OCI-M2 (cell line): ENCODE results near the gene RTN4RL2.

Experiments used
- DNase-seq: peaks from one replicate; lab custom pipeline; 2025; ENCODE audit not compliant: unreplicated experiment; lab: John Stamatoyannopoulos, UW

Gene RTN4RL2

DNA sequence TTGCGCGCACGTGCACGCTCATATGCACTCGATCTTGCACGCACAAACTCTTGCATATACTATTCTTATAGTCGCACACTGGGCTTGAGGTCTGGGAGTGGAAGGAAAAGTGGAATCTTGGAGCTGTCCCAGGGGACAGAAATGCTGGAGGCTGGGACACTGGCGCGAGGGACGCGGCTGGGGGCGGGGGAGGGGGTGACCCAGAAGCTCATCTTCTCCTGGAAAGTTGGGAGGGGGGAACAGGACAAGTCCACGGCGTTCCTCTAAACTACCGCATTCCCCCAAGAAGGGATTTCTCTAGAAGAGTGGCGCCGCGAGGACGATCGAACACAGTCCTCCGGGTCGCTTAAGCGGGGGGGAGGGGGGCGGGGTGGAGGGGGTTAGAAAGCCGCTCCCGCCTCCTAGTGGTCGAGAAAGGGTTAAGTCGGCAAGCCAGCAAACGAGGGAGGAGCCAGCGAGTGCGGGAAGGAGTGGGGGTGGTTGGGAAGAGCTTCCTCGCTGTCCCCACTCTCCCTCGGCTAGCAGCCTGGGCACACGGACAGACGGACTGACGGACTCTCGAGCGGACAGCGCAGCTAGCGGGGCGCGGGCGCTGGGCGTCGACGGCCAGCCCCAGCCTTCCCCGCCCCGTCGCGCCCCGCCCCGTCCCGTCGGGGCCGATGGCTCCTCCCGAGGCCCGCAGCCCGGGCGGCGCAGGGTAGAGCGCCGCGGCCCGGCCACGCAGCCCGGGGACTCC lies at the start of gene RTN4RL2:
Gene RTN4RL2 (plus strand): TSS at position 507 of the 736 bp plus-strand sequence. CDS start 338 bp downstream, outside the sequence.
- DNase-seq, result no peak

DNA sequence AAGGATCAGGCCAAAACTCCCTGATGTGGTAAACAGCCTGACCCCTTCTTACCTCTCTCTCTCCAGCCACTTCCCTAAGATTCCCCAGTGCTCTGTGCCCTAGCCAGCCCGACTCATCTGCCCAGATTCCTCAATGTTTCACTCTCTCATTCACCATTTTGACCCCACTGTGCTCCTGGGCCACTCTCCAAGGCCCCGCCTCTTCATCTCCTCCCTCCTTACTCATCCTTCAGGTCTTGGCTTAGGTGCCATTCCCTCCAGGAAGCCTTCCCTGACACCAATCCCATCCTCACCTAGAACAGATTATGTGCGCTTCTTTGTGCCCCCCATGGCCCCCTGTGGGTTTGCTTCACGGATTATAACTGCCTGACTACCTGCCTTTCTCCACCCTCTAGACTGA lies 46.6 kb upstream of the RTN4RL2 start:
- DNase-seq, result no peak

DNA sequence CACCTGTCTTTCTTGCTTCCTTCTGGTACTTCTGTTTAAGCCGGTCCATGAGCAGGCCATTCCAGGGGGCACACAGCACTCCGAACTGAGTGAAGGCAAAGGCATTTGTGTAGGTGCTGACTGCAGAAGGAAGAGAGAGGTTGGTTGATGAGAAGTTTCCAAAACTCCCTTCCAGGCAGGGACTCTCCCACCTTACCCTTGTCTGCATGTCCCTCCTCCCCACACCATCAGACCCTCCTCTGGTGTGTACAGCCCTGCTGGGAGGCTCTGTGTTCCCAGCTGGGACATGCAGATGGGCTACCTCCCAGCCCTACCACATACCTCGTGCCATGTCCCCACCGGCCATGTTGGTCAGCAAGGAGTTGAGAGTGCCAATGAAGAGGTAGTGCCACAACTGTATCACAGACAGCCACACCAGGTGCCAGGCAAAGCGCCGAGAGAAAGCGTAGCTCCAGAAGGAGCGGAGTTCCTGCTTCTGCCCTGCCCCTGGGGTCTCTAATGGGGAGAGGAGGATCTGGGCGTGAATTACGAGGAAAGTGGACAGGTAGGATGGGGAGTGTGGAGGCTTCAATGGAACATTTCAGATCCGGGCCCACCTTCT lies 45.6 kb upstream of the RTN4RL2 start:
- DNase-seq, result no peak

DNA sequence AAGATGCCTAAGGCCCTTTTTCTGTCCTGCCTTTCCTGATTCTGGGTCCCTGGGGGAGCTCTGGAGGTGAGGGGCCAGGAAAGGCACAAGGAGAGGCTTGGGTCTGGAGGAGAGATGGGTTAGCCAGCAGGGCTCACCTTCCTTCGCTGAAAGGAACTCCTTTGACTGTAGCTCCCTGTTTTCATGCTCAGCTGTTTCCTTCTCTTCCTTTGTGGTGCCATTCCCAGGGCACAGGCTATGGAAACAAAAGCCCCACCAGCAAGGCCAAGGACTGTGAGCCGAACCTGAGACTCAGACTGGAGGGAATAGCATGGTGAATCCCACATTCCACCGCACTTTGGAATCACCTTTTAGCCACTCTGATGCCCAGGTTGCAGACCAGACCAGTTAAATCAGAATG lies 43.9 kb upstream of the RTN4RL2 start:
- DNase-seq, result no peak

DNA sequence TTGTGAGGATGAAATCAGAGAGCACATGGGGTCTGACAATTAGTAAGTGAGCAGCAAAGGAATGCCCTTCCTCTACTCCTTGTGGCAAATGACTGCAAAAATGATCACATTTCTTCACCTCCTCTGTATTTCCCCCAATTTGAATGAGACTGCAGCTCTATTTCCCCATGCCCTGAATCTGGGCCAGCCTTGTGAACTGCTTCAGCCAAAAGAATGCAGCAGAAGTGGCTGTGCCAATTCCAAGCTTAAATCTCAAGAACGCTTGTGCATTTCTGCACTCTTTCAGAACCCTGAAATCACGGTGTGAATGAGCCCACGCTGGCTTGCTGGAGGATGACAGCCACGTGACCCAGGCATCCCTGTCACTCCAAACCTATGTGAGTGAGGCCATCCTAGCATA lies 43.3 kb upstream of the RTN4RL2 start:
- no peak for DNase-seq

DNA sequence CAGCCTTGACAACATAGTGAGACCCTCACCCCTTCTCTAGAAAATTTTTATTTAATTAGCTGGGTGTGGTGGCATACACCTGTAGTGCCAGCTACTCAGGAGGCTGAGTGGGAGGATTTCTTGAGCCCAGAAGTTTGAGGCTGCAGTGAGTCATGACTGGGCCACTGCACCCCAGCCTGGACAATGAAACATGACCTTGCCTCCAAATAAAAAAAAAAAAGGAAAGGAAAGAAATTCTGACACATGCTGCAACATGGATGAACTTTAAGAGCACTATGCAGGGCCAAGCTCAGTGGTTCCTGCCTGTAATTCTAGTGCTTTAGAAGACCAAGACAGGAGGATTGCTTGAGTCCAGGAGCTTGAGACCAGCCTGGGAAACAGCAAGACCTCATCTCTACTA lies 42.2 kb upstream of the RTN4RL2 start:
- DNase-seq, result no peak

DNA sequence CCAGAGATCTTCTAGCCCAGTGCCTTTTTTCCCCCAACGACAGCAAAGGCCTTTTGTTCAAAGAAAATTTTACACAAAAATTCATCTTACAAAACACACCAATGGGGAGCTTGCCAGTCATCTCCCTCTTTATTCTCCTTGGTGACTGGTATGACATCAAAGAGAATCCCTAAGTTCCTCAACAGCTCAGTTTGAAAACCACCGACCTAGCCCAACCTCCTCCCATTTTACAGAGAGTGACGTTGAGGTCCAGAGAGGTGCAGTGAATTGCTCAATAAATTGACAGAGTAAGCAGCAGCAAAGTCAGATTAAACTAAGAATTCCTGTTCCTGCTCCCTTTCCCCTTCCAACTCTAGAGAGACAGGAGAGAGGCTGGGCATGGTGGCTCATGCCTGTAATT lies 41.2 kb upstream of the RTN4RL2 start:
- no peak for DNase-seq

DNA sequence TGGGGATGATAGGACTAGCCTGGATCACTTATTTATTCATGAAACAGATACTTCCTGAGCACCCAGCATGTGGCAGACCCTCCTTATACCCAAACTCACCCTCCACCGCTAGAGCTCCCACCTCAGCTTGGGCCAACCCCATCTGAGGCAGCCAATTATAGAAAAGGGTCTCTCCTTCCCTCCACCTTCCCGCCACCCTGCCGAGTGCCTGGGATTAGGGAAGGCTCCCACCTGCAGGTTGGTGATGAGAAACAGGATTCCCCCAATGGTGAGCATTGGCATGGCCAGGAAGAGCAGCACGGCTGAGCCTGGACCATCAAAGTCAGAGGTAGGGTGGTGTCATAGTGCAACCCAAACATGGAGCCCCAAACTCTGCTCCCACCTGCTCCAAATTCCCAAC lies 39.3 kb upstream of the RTN4RL2 start:
- no peak for DNase-seq

DNA sequence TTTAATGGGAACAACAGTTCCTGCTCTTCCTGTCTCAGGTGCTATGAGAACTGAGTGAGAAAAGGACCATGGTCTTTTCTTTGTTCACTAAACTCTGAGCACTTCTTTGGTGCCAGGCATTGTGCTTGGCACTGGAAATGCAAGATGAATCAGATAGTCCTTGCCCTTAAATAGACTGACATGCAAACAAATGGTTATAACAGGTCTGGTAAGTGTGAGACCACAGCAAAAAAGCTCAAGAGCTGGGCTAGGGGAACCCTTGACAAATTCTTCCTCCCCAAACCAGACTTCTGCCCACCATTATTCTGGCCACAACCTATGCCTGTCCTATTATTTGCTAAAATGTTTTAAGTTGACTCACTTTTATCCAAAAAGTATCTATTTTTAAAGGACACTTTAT lies 38.5 kb upstream of the RTN4RL2 start:
- no peak for DNase-seq

DNA sequence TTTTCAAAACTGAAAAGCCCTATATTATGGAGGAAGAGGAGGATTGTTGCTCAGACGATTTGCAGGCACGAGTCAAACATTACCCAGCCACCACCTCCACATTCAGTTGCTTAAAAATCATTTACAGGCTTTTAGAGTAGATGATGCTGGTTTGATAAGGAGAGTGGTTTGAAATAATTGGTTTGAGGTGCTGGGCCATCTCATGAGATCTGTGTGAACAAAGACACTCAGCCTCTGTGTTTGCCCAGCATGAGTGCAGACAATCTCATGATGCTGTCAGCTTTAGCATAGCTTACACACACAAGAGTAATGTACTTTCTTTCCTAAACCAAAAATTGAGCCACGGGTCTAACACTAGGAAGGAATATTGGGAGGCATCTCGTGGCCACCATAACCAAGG lies 37.7 kb upstream of the RTN4RL2 start:
- DNase-seq, result no peak

DNA sequence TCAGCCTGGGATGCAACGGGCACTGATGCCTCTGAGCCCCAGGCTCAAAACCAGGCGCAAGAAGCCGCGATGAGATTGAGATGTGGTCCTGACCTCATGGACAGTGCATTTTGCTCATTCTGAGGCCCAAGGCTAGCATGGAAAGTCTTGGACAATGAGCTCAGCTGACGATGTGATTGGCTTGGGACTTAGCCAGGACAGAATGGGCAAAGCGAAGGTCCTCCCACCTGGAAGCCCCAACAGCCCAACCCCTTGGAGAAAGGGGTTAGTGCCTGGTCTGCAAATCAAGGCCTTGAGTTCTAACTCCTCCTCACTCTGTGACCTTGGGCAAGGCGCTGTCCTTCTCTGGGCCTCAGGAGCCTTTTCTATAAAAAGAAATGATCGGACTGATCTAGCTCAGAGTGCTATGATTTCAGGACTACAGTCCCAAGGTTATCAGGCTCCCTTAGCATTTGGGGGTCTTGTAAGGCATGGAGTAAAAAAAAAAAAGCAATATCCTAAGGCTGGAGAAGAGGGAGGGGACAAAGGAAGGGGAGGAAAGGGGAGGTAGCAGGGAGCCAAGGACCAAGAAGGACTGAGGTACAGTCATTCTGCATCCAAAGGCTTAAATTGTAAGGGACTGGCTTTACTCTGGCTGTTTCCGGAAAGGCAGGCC lies 36.1 kb upstream of the RTN4RL2 start:
- DNase-seq, result no peak

DNA sequence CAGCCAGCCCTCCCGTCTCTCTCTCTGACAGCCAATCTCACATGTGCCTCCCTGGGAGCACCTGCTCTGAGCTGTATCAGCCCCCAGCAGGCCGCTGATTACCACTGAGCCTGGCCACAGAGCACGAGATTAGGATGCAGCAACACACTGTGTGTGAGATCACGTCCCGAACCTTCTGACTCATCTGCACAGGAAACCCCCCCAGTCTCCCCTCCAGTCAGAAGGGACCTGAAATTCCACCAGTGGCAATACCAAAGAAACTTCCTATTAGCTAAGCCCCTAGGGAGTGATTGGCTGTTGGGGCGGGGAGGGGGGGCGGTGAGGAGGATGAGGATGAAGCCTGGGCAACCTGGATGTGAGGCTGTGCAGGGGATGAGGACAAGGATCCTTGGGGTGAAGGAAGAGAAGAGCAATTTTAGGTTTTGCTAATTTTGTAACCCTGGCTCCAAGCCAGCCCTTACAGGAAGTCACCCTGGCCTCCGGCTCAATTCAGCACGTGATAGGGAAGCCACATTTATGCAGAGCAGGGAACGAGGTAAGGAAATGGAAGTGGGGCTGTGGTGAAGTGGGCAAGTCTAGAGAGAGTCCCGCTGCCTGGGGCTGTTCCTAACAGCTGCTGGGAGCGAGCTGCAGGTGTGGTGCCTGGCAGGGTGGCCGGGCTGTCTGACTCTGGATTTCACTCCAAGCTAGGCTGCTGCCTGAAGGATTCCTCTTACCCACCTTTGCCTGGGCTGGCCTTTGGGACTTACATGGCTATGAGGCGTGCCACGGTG lies 35.4 kb upstream of the RTN4RL2 start:
- peak; percentile 66 for DNase-seq

DNA sequence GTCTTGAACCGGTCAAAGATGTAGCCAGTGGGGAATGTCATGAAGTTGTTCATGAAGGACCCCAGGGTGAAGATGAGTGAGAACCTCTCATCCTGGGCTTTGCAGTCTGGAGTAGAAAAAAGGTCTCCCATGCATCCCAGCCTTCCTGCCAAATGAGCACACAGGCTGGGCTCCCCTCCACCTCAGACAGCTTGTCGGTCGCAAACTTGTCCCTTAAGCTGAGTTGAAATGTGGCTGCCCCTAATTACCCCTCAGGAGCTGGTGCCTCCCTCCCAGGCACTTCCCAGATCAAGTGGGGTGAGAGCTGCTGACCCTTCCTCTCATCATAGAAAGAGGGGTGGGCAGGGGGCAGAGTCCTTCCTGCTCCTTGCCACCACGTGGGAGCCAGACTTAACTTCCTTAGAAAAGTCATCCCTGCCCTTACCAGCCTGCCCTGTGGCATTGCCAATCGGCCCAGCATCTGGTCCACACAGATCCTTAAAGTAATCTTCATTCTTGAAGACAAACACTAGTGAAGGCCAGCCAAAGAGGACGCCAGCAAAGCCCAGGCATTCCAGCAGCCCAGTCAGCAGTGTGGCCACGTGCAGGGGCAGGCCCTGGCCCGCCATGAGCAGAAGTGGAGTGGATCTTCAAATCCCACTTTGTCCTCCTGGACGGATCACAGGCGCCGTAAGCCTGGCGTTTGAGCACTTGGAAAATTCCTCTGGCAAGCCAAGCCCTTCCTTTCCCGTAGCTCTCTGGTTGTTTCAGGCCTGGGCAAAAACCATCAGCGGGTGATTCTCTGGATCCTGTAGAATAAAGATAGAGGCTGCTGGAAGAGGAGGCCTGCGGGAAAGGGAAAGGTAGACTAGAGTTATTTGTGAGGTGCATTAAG lies 34.5 kb upstream of the RTN4RL2 start:
- DNase-seq, result no peak

DNA sequence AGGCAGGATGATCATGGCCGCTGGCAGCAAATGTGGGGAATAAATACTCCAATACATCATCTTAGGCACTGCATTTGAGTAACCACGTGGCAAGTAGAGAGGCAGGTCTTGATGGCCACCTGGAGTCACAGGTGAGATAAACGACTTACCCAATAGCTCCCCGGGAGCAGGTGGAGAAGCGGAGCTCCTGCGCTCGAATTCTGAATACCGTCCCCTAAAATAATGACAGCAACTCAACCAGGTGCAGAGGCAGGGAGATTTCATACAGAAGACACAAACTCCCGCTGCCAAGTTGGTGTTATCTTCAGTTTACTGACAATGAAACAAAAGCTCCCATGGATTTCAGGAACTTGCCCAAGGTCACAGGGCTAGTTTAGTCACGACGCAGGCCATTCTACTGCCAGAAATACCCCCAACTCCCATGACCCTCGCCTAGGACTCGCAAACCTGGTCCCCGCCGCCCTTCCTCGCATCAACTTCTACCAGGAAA lies 33.8 kb upstream of the RTN4RL2 start:
- DNase-seq, result no peak

DNA sequence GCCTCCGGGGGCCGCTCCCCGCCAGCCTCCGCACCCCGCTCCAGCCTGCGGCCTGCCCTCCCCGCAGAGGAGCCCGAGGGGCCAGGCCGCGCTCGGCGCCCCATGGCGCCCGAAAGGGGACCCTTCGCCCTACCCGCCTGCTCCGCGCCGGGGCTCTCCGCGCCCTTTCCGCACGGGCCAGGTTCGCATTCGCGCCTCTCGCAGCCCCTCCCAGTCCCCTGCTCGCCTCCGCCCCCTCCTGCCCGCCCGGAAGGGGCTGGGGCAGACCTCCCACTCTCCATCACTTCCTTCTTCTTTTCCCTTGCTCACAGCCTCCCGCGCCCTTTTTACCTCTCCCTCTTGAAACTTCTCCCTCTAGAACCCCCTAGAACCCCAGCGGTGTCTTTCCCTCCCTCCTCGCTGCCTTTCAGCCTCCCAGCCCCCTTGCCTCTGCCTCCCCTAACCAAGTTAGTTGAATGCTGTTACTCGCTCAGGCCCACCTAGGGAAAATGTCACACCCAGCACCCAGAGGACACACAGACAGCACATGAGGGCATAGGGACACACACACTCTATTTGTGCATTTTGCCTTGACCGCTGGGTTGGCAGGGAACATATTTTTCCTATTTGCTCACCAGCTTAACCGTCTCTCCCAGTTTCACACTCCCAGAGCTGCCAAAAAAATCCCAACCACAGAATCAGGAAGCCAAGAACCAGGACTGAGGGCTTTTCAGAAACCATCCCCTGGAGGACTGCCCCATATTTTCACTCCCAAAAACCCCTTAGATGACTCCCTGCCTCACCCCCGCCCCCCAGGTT lies 33.2 kb upstream of the RTN4RL2 start, which contains the start of gene SLC43A3:
Gene SLC43A3 (minus strand): TSS at position 193 of the 798 bp plus-strand sequence. CDS start 949 bp downstream, outside the sequence.
- DNase-seq, result no peak

DNA sequence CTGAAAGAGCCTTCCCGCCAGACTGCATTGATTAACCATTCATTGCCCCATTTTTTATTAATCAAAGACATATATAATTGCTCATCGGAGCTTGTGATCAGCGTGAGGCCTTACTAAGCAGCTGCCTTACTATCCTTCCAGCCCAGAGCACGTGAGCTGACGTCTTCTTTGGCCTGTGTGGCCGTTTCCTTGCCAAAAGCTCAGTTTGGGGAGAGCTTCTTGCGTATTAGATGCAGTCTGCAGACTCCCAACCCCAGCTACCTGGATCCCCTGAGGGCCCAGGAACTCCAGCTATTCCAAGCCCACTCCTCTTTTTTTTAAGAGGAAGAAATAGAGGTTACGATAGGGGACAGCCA lies 32.6 kb upstream of the RTN4RL2 start:
- no peak for DNase-seq

DNA sequence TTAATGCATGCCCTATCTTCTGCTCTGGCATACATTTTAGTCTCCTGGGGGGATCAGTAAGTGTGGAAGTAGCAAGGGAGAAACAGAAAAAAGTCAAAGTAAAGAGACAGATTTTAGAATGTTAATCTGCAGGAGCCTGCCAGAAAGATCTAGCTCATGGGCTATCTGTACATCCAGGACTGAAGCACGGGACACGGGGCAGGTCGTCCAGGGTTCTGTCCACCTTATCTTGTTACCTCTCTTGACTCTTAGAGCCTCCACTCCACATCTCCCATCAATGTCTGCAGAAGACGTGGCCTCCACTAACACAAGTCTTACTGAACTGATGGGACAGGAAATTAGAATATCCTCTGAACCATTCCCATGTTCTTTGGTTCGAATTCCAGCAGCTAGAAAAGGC lies 31.7 kb upstream of the RTN4RL2 start:
- DNase-seq, result no peak

DNA sequence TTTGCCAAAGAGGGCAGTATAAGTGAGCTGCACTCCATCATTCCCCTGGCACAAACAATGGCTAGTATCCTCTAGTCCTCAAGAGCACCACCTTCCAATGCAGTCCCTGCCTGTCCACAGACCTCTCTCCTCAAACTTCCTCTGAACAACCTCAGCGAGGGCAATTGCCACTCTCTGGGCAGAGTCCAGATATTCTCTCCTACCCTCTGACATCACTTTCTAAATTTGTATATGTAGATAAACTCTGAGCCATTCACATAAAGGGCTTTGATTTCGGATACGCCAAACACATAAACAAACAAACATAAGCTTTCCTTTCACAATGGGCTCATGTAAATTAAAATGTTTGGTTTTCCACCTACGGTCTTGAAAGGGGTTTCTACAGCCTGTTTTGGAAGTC lies 30.4 kb upstream of the RTN4RL2 start:
- no peak for DNase-seq

DNA sequence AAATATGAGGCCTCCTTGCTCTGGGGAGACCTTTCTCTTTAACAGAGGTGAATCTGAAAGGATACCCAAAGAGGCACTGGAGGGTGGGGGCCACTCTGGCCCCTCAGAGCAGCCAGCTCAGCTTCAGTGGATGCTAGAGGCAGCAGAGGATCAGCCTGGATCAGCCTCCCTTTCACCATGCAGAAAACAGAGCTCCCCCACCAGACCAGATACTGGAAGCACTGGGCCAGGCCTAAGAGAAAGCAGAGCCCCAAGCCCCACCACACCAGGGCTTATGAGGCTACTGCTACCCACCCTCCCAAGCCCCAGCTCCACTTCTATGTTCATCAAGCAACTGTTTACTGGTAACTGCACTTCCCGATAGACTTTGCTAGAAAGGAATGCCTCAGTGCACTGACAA lies 29.4 kb upstream of the RTN4RL2 start:
- no peak for DNase-seq

DNA sequence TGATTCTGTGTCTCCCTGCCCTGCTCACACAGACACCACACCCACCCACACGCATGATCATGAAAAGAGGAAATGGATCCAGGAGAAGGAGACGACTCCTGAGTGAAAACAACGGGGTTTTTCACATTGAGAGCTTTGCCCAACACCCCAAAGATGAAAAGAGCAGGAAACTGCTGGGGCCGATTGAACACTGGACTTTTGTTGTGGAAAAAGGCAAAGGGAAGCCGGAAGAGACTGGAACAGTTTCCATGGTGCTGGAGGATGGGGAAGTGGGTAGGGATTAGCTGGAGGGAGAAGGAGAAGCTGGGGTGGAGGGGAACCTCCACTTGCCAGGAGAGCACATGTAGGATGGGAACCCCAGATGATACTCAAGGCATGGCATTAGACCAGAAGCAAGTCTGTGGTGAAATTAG lies 28.2 kb upstream of the RTN4RL2 start:
- DNase-seq, result no peak
